Measurements from ENCODE around the gene PXK.
"Not testable (repeated sequence)": the region's sequence is repeated elsewhere in the genome, so short reads cannot be mapped to it uniquely, and the experiment has no call there.

PXK gene

DNA sequence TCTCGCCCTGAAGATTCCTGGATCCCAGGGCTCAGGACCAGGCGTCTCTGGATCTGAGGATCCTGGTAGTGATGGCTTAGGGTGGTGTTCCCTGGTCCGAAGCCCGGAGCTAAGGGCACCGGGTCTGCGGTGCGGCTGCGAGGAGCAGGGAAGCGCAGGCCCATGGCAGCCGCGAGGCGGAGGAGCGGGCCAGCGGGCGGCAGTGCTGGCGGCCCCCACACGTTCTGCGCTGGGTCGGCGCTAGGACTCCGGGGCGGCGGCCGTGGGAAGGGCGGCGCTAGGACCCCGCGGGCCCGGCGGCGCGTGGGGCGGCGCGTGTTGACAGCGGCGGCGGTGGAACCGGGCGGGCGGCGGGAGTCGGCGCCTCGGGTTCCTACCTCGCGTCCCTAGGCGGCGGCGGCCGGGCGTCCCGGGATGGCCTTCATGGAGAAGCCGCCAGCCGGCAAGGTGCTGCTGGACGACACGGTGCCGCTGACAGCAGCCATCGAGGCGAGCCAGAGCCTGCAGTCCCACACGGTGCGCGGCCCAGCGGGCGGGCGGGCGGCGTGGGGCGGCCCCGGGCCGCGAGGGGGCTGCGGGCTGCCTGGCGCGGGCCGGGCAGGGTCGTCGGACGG is at the start of gene PXK:
TSS of gene PXK (plus strand) at position 318 of the 614 bp plus-strand sequence. CDS start at position 415, 97 bp downstream.
- DNase-seq: peak; percentile 13 to 90 (median 70)

GRCh38 chr3:58285334-58285733 is 47.4 kb upstream of the PXK start:
- DNase-seq: no peak

GRCh38 chr3:58287354-58287753 is 45.3 kb upstream of the PXK start:
- peak in 12 of 14 donors; percentile 9 to 65 (median 50) for DNase-seq

- DNase-seq: peak in 6 of 14 donors; percentile 15 to 82 (median 20)
Measured at GRCh38 chr3:58288011-58288728, 44.5 kb upstream of the PXK start.

DNA sequence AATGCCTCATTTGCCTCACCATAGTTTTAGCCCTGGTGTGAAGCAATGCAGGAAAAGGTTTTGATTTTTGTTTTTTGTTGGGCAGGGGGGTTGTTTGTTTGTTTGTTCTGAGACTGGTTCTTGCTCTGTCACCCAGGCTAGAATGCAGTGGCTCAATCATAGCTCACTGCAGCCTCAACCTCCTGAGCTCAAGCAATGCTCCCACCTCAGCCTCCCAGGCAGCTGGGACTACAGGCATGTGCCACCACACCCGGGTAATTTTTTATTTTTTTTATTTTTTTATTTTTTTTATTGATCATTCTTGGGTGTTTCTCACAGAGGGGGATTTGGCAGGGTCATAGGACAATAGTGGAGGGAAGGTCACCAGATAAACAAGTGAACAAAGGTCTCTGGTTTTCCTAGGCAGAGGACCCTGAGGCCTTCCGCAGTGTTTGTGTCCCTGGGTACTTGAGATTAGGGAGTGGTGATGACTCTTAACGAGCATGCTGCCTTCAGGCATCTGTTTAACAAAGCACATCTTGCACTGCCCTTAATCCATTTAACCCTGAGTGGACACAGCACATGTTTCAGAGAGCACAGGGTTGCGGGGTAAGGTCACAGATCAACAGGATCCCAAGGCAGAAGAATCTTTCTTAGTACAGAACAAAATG is 43.6 kb upstream of the PXK start:
- DNase-seq: not testable (repeated sequence)

DNA sequence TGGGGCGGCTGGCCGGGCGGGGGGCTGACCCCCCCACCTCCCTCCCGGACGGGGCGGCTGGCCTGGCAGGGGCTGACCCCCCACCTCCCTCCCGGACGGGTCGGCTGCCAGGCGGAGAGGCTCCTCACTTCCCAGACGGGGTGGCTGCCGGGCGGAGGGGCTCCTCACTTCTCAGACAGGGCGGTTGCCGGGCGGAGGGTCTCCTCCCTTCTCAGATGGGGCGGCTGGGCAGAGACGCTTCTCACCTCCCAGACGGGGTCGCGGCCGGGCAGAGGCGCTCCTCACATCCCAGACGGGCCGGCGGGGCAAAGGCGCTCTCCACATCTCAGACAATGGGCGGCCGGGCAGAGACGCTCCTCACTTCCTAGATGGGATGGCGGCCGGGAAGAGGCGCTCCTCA is 42.2 kb upstream of the PXK start:
- not testable (repeated sequence) for DNase-seq

GRCh38 chr3:58291671-58292338 is 40.9 kb upstream of the PXK start:
- no peak for DNase-seq

DNA sequence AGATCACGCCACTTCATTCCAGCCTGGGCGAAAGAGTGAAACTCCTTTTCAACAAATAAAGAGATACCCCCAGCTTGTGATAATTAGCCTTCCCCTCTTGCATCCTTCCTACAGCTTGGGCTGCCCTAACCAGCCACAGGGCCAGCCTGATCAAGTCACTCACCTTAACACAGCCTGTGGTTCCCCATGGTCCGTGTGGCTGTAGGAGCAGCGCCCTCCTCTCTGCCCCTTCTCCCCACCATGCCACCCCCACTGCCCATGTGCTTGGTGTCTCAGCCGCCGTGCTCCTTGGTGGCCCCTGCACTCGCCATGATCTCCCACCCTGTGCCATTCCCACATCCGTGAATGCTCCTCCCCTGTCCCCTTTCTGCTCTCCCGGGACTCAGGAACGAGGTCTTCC is 39.8 kb upstream of the PXK start:
- DNase-seq: no peak

DNA sequence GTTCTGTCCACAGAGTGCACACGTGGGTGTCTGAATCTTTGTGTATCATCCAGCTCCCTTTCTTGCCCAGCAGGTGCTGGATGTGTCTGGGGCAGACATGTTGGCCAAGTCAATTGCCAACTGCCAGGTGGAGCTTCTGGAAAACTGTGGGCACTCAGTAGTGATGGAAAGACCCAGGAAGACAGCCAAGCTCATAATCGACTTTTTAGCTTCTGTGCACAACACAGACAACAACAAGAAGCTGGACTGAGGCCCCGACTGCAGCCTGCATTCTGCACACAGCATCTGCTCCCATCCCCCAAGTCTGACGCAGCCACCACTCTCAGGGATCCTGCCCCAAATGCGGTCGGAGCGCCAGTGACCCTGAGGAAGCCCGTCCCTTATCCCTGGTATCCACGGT is 39.2 kb upstream of the PXK start:
- peak in 9 of 14 donors; percentile 27 to 86 (median 48) for DNase-seq

GRCh38 chr3:58296269-58296668 is 36.4 kb upstream of the PXK start:
- DNase-seq: peak in 11 of 14 donors; percentile 31 to 73 (median 63)

GRCh38 chr3:58296843-58297242 is 35.8 kb upstream of the PXK start:
- no peak for DNase-seq

DNA sequence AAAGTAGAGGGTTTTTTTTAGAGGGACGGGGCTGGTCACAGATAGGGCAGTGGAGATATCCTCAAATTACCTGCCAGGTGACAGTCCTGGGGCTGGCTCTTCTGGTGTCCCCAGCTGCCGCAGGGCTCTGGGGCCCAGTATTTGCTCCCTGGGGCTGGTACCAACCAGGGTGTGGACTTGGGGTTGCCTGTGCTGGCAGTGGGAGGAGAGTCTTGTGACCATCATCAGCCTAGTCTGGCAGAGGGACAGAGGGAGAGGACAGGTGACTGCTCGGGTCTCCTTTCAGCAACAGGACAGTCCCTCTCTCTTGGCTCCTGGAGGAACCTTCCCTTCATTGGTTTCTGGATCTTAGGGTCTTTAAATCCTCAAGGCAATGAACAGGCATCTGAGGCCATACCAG is 34.5 kb upstream of the PXK start:
- DNase-seq: no peak

GRCh38 chr3:58299075-58299474 is 33.6 kb upstream of the PXK start:
- no peak for DNase-seq

GRCh38 chr3:58299839-58300516 is 32.7 kb upstream of the PXK start:
- DNase-seq: peak in 3 of 14 donors; percentile 8 to 55 (median 20)

DNA sequence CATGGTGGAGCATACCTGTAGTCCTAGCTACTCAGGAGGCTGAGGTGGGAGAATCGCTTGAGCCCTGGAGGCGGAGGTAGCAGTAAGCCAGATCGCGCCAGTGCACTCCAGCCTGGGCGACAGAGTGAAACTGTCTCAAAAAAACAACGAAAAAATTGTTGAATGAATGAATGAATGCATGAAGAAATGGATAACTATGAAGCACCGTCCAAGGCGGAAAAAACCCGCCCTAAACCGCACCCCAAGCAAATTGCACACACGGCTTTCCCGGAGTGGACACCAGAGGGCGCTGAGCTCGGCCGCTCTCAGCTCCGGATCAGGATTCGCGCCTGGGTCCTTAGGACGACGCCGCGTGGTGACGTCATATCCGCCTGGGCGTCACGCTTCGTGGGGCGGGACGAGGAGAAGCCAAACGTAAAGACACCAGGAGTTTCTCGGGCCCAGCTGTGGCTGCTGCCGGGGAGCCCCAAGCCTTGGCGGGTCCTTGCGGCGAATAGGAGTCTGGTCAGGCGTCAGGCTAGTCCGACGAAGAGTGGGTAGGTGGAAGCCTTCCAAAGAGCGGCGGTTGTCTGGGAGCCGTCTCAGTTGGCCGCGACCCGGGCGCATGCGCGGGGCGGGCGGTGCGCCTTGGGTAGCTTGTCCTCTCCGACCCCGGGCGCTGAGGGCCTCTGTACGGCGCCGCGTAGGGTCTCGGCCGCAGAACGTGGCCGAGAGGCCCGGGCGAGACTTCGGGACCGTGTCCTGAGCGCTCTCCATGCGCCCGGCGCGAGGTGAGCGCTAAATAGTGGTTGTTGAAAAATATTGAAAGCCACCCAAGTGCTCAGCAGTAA is 26.6 kb upstream of the PXK start, which contains the start of the genes HTD2 and RPP14:
TSS of gene HTD2 (plus strand) at position 639 of the 830 bp plus-strand sequence. CDS start 11,094 bp downstream, outside the sequence.
TSS of gene RPP14 (plus strand) at position 364 of the 830 bp plus-strand sequence. CDS start 4,085 bp downstream, outside the sequence.
- DNase-seq: peak; percentile 92 to 100 (median 98)

- DNase-seq: no peak
Measured at GRCh38 chr3:58307639-58308215, 25.0 kb upstream of the PXK start.

- DNase-seq: no peak
Measured at GRCh38 chr3:58308728-58309127, 24.0 kb upstream of the PXK start.

DNA sequence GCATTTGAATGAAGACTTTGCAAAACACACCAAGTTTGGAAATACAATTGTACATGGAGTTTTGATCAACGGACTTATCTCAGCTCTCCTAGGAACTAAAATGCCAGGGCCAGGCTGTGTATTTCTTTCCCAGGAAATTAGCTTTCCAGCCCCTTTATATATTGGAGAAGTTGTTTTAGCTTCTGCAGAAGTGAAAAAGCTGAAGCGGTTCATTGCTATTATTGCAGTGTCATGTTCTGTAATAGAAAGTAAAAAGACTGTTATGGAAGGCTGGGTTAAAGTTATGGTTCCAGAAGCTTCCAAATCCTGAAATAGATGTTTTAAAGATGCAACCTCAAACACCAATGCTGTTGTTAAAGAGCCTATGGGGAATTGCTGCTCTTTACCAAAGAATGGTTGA is 14.9 kb upstream of the PXK start:
- no peak for DNase-seq

- DNase-seq: no peak
Measured at GRCh38 chr3:58321791-58322190, 10.9 kb upstream of the PXK start.

GRCh38 chr3:58322793-58323192 is 9.9 kb upstream of the PXK start:
- DNase-seq: no peak

Measured in C1 segment of cervical spinal cord (tissue), 14 donors.